B cell (primary cell): ENCODE results near the gene TNRC6B. TPM values are rescaled to one million over a fixed set of nuclear protein-coding genes. Genes with fewer than 3 reads are reported as not detected.

Experiments used
- ATAC-seq: fragments of 200-7000 bp; cut with Tn5 transposase; one replicate; pipeline ENCODE4 v1.10.0; 2021; ENCODE audit warnings: low read depth, mild to moderate bottlenecking, moderate number of reproducible peaks, moderate library complexity
- CTCF ChIA-PET: fragments of 350-600 bp; sonication (Branson Sonifier 250); formaldehyde crosslinking; loops from one replicate; lab custom pipeline; 2021; ENCODE audit warnings: antibody characterized with exemption, inconsistent platforms; lab: Charles Lee
- POLR2A ChIA-PET: fragments of 350-600 bp; sonication (Branson Sonifier 250); formaldehyde crosslinking; loops from one replicate; lab custom pipeline; 2021; ENCODE audit warnings: antibody characterized with exemption; lab: Charles Lee
- DNase-seq: peaks from one replicate; pipeline ENCODE4 v3.0.0; 2013
- H2AFZ ChIP-seq: 2 replicates; pipeline ENCODE4 v1.6.1; 2012; ENCODE audit warnings: mild to moderate bottlenecking, low read depth, low read length; ENCODE audit not compliant: insufficient read depth, poor library complexity, severe bottlenecking
- H3K27ac ChIP-seq, 2 donors: 1 replicate in 1 of 2; 2 replicates in 1 of 2; pipeline ENCODE4 v1.5.1; 2012 to 2013; ENCODE audit warnings: low read length in 2 of 2, mild to moderate bottlenecking in 2 of 2, moderate library complexity in 1 of 2
- H3K27me3 ChIP-seq, 4 experiments: fragments of 200-600 bp in 1 of 4; sonication (generic) in 1 of 4; replicated peaks in 1 of 4; 1 replicate in 2 of 4; 2 replicates in 2 of 4; pipeline versions ENCODE4 v1.6.1 to v1.7.0; 2013 to 2016; ENCODE audit warnings: low read length in 3 of 4, mild to moderate bottlenecking in 2 of 4, mixed read lengths in 1 of 4, moderate library complexity in 1 of 4; ENCODE audit not compliant: insufficient read depth in 4 of 4, control insufficient read depth in 3 of 4; ENCODE audit errors: control extremely low read depth in 1 of 4
- H3K36me3 ChIP-seq, 2 experiments: replicated peaks in 1 of 2; 1 replicate in 1 of 2; 2 replicates in 1 of 2; pipeline versions ENCODE4 v1.6.1 to v1.7.1; 2013; ENCODE audit warnings: low read length in 1 of 2; ENCODE audit not compliant: insufficient read depth in 2 of 2, control insufficient read depth in 1 of 2; ENCODE audit errors: control extremely low read depth in 1 of 2, extremely low read depth in 1 of 2
- H3K4me1 ChIP-seq, 2 donors: fragments of 200-600 bp in 1 of 2; sonication (generic) in 1 of 2; 1 replicate in 1 of 2; 2 replicates in 1 of 2; pipeline versions ENCODE4 v1.5.1 to v1.6.1; 2013 to 2017; ENCODE audit warnings: low read length in 2 of 2; ENCODE audit not compliant: control insufficient read depth in 2 of 2, insufficient read depth in 2 of 2
- H3K4me2 ChIP-seq: replicated peaks from 2 replicates; pipeline ENCODE3; 2012; ENCODE audit warnings: mild to moderate bottlenecking, low read depth, low read length; ENCODE audit not compliant: poor library complexity, severe bottlenecking
- H3K4me3 ChIP-seq, 5 experiments: fragments of 200-600 bp in 1 of 5; sonication (generic) in 1 of 5; 1 replicate in 3 of 5; 2 replicates in 2 of 5; pipeline versions ENCODE4 v1.5.1 to v1.7.0; 2011 to 2016; ENCODE audit warnings: low read length in 4 of 5, mild to moderate bottlenecking in 4 of 5, low read depth in 2 of 5, control low read depth in 1 of 5, moderate library complexity in 1 of 5; ENCODE audit not compliant: insufficient read depth in 1 of 5; ENCODE audit errors: control extremely low read depth in 1 of 5, extremely low read depth in 1 of 5
- H3K79me2 ChIP-seq: fragments of 200-600 bp; sonication (generic); one replicate; pipeline ENCODE4 v1.6.0; 2016; ENCODE audit warnings: low read length; ENCODE audit not compliant: control insufficient read depth, insufficient read depth
- H3K9ac ChIP-seq: fragments of 200-600 bp; sonication (generic); 2 replicates; pipeline ENCODE4 v1.6.1; 2017; ENCODE audit warnings: mild to moderate bottlenecking, low read length, moderate library complexity
- H3K9me3 ChIP-seq, 3 donors: one replicate each; pipeline versions ENCODE4 v1.6.1 to v1.7.1; 2013; ENCODE audit warnings: low read length in 2 of 3; ENCODE audit not compliant: control insufficient read depth in 2 of 3, insufficient read depth in 1 of 3; ENCODE audit errors: control extremely low read depth in 1 of 3
- H4K20me1 ChIP-seq: 2 replicates; pipeline ENCODE4 v1.6.0; 2012; ENCODE audit warnings: mild to moderate bottlenecking, low read length; ENCODE audit not compliant: insufficient read depth, control insufficient read depth, poor library complexity, severe bottlenecking
- H3K27ac Mint-ChIP-seq: one replicate; pipeline ENCODE4 v1.8.0; 2021; ENCODE audit warnings: mixed read lengths
- H3K27me3 Mint-ChIP-seq: one replicate; pipeline ENCODE4 v1.8.0; 2021; ENCODE audit warnings: mixed read lengths
- H3K4me1 Mint-ChIP-seq: one replicate; pipeline ENCODE4 v1.8.0; 2021; ENCODE audit warnings: mixed read lengths
- H3K4me3 Mint-ChIP-seq: one replicate; pipeline ENCODE4 v1.8.0; 2021; ENCODE audit warnings: mixed read lengths
- H3K9me3 Mint-ChIP-seq: one replicate; pipeline ENCODE4 v1.8.0; 2022; ENCODE audit warnings: mixed read lengths; ENCODE audit not compliant: insufficient read depth
- EZH2 ChIP-seq: IDR thresholded peaks from 2 replicates; pipeline ENCODE4 v1.6.1; 2012; ENCODE audit warnings: borderline replicate concordance, low read depth, mild to moderate bottlenecking, moderate library complexity, low read length; ENCODE audit not compliant: insufficient read depth, poor library complexity, severe bottlenecking
- WGBS: methylation state at CpG from one replicate; pipeline ENCODE4 v1.1.5; 2013; ENCODE audit warnings: missing lambda C conversion rate; ENCODE audit not compliant: insufficient coverage; 5-methylcytosine and 5-hydroxymethylcytosine counted together
- intact Hi-C: fragments of 100-400 bp; cut with micrococcal nuclease; formaldehyde crosslinking; loops from one replicate; pipeline ENCODE4 v1.10.0; 2022
- polyA plus RNA-seq: library from polyadenylated mRNA; depleted of rRNA; stranded (reverse); fragments of >200 nt; gene quantifications from 2 replicates; pipeline ENCODE4 v1.2.3, GENCODE V29; 2012
- total RNA-seq, 2 donors: library from RNA; stranded (reverse); fragments of 120-200 nt in 1 of 2; gene quantifications; 1 replicate in 1 of 2; 2 replicates in 1 of 2; pipeline versions ENCODE4 v1.2.3 to v1.2.4, GENCODE V29; 2013 to 2022
- TF ChIP-seq, protein P1 (sequence below): fragments of 200-600 bp; IDR thresholded peaks from one replicate; pipeline ENCODE4 v1.8.0; 2022; ENCODE audit warnings: antibody characterized with exemption, mild to moderate bottlenecking

Gene TNRC6B
- total and polyA plus RNA-seq, 2 donors (not counting 1 experiment from before 2014, with no cell fraction given), result 28.8 to 210 TPM

GRCh38 chr22:40341604-40342003 lies 163.9 kb downstream of the TNRC6B start:
- Mint-ChIP-seq H3K9me3 (no peaks in the 10 kb centered on the region), H3K4me3 (no peak overlapping the region), H3K27me3 (no peaks in the 10 kb centered on the region), H3K27ac (no peak overlapping the region), H3K4me1 (peaks cover 32% of the 10 kb centered on the region)
- Histone ChIP-seq H4K20me1 (no peaks in the 10 kb centered on the region), H3K9me3 (no peaks in the 10 kb centered on the region), H3K4me3 (no peak overlapping the region), H3K36me3 (peaks cover 3 to 5% of the 10 kb centered on the region in 2 experiments), H3K27ac (no peak overlapping the region), H3K27me3 (no peaks in the 10 kb centered on the region), H3K79me2 (peaks cover 5% of the 10 kb centered on the region), H2AFZ (no peak overlapping the region), H3K4me2 (no peak overlapping the region), H3K4me1 (peaks cover 0 to 15% of the 10 kb centered on the region in 2 donors), H3K9ac (no peak overlapping the region)
- POLR2A ChIA-PET, result interaction anchor here (0.6 kb wide), 1 partner anchor 70 kb away, joined by 4 read pairs; no protein-coding TSS in a partner anchor
- ATAC-seq (no peak), DNase-seq (no peak)
- CTCF ChIA-PET, result no interaction called here
- intact Hi-C loops, result no loop called here
- no CpG with 5 or more reads among the region's 4 CpGs for WGBS
- TF ChIP-seq EZH2, result no peak
- TF ChIP-seq, protein P1, sequence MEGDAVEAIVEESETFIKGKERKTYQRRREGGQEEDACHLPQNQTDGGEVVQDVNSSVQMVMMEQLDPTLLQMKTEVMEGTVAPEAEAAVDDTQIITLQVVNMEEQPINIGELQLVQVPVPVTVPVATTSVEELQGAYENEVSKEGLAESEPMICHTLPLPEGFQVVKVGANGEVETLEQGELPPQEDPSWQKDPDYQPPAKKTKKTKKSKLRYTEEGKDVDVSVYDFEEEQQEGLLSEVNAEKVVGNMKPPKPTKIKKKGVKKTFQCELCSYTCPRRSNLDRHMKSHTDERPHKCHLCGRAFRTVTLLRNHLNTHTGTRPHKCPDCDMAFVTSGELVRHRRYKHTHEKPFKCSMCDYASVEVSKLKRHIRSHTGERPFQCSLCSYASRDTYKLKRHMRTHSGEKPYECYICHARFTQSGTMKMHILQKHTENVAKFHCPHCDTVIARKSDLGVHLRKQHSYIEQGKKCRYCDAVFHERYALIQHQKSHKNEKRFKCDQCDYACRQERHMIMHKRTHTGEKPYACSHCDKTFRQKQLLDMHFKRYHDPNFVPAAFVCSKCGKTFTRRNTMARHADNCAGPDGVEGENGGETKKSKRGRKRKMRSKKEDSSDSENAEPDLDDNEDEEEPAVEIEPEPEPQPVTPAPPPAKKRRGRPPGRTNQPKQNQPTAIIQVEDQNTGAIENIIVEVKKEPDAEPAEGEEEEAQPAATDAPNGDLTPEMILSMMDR, result no peak

DNA sequence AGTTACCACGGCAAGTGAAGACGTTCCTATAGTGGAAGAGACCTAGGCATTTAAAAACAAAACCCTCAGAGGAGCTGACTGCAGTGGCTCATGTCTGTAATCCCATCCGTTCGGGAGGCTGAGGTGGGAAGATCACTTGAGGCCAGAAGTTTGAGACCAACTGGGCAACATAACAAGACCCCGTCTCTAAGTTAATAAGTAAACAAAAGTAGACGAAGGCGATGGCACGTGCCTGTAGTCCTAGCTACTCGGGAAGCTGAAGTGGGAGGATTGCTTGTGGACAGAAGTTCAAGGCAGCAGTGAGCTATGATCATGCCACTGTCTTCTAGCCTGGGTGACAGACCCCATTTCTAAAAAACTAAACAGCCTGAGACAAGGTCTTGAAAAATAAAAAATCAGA lies 164.8 kb downstream of the TNRC6B start:
- CTCF ChIA-PET, result no interaction called here
- peaks cover 35% of the 10 kb centered on the region for H3K4me1 Mint-ChIP-seq
- H3K4me1 ChIP-seq, result peaks cover 7 to 17% of the 10 kb centered on the region in 2 donors
- peaks cover 13% of the 10 kb centered on the region for H3K79me2 ChIP-seq
- POLR2A ChIA-PET, result no interaction called here
- 85% methylated on average over 4 of the region's 9 CpGs for whole genome bisulfite sequencing
- peaks cover 2 to 4% of the 10 kb centered on the region in 2 experiments for H3K36me3 ChIP-seq
- ATAC-seq, result no peak
- H3K9me3 Mint-ChIP-seq, result no peaks in the 10 kb centered on the region
- no peaks in the 10 kb centered on the region for H3K27me3 Mint-ChIP-seq
- H2AFZ ChIP-seq, result no peak overlapping the region
- H3K4me3 Mint-ChIP-seq, result no peak overlapping the region
- H3K27ac Mint-ChIP-seq, result no peak overlapping the region
- H3K4me2 ChIP-seq, result no peak overlapping the region
- intact Hi-C loops, result no loop called here
- H3K4me3 ChIP-seq, result no peak overlapping the region
- TF ChIP-seq EZH2, result no peak
- H3K27ac ChIP-seq, result no peak overlapping the region
- H3K9ac ChIP-seq, result no peak overlapping the region
- H4K20me1 ChIP-seq, result no peaks in the 10 kb centered on the region
- no peaks in the 10 kb centered on the region for H3K27me3 ChIP-seq
- no peak for DNase-seq
- H3K9me3 ChIP-seq, result no peaks in the 10 kb centered on the region
